GM12878 (cell line): ENCODE data around the gene INSIG1.

ENCODE experiments used
- CTCF ChIP-seq, 3 experiments: IDR thresholded peaks in 2 of 3; conservative IDR thresholded peaks in 1 of 3; 2 replicates each; pipeline ENCODE4 v1.5.1; 2011; ENCODE audit warnings: low read depth in 3 of 3, low read length in 3 of 3, mild to moderate bottlenecking in 3 of 3, control low read depth in 2 of 3, moderate library complexity in 2 of 3, inconsistent platforms in 1 of 3, mixed read lengths in 1 of 3; ENCODE audit not compliant: control insufficient read depth in 2 of 3, insufficient read depth in 1 of 3; ENCODE audit errors: extremely low read depth in 1 of 3
- HDAC2 ChIP-seq: fragments of 200-600 bp; sonication (generic); IDR thresholded peaks from 2 replicates; pipeline ENCODE4 v1.6.1; 2017
- MXI1 ChIP-seq: fragments of 150-350 bp; IDR thresholded peaks from 2 replicates; pipeline ENCODE4 v1.6.1; 2011; ENCODE audit warnings: low read depth, mild to moderate bottlenecking, inconsistent platforms, low read length, improper control_type of control experiment
- NFYA ChIP-seq: IDR thresholded peaks from 2 replicates; pipeline ENCODE4 v1.6.1; 2011; ENCODE audit warnings: low read depth, mild to moderate bottlenecking, low read length, improper control_type of control experiment, borderline replicate concordance
- POLR2A ChIP-seq: IDR thresholded peaks from 2 replicates; pipeline ENCODE4 v1.6.1; 2011; ENCODE audit warnings: low read depth, mild to moderate bottlenecking, low read length
- POLR2AphosphoS5 ChIP-seq: IDR thresholded peaks from 2 replicates; pipeline ENCODE4 v1.6.1; 2011; ENCODE audit warnings: mild to moderate bottlenecking, low read length, inconsistent platforms
- SIX5 ChIP-seq: IDR thresholded peaks from 2 replicates; pipeline ENCODE4 v1.6.1; 2011; ENCODE audit warnings: mild to moderate bottlenecking, low read depth, low read length, moderate library complexity; ENCODE audit not compliant: severe bottlenecking
- SP1 ChIP-seq: IDR thresholded peaks from one replicate; pipeline ENCODE4 v1.6.1; 2011; ENCODE audit warnings: low read depth, low read length
- USF1 ChIP-seq: IDR thresholded peaks from 2 replicates; pipeline ENCODE4 v1.6.1; 2011; ENCODE audit warnings: borderline replicate concordance, low read depth, mild to moderate bottlenecking, moderate library complexity, mixed read lengths, low read length; ENCODE audit not compliant: insufficient read depth; ENCODE audit errors: extremely low read length
- ZNF592 ChIP-seq: fragments of 450-650 bp; IDR thresholded peaks from 2 replicates; pipeline ENCODE4 v1.6.1; 2017; ENCODE audit warnings: mild to moderate bottlenecking, moderate library complexity
- TF ChIP-seq, protein P1 (sequence below): IDR thresholded peaks from 2 replicates; pipeline ENCODE4 v1.6.1; 2012; ENCODE audit warnings: low read depth, low read length, improper control_type of control experiment
- TF ChIP-seq, protein P2 (sequence below): IDR thresholded peaks from 2 replicates; pipeline ENCODE4 v1.6.1; 2012; ENCODE audit warnings: mild to moderate bottlenecking, low read depth, low read length

- no peak for TF ChIP-seq SIX5
- TF ChIP-seq POLR2A, result no peak
- TF ChIP-seq MXI1, result no peak
- TF ChIP-seq, protein P1, sequence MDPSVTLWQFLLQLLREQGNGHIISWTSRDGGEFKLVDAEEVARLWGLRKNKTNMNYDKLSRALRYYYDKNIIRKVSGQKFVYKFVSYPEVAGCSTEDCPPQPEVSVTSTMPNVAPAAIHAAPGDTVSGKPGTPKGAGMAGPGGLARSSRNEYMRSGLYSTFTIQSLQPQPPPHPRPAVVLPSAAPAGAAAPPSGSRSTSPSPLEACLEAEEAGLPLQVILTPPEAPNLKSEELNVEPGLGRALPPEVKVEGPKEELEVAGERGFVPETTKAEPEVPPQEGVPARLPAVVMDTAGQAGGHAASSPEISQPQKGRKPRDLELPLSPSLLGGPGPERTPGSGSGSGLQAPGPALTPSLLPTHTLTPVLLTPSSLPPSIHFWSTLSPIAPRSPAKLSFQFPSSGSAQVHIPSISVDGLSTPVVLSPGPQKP, result no peak
- TF ChIP-seq HDAC2, result no peak
- TF ChIP-seq USF1, result no peak
- no peak for TF ChIP-seq CTCF (IDR thresholded peaks at IDR 0.05 in 2 of 3, conservative IDR thresholded peaks at IDR 0.05 in 1 of 3; ENCODE audit: control insufficient read depth in 2 of 3, extremely low read depth in 1 of 3, insufficient read depth in 1 of 3, low read depth in 3 of 3, low read length in 3 of 3)
- TF ChIP-seq NFYA, result no peak
- TF ChIP-seq POLR2AphosphoS5, result no peak
- no peak for TF ChIP-seq ZNF592
- TF ChIP-seq, protein P2, sequence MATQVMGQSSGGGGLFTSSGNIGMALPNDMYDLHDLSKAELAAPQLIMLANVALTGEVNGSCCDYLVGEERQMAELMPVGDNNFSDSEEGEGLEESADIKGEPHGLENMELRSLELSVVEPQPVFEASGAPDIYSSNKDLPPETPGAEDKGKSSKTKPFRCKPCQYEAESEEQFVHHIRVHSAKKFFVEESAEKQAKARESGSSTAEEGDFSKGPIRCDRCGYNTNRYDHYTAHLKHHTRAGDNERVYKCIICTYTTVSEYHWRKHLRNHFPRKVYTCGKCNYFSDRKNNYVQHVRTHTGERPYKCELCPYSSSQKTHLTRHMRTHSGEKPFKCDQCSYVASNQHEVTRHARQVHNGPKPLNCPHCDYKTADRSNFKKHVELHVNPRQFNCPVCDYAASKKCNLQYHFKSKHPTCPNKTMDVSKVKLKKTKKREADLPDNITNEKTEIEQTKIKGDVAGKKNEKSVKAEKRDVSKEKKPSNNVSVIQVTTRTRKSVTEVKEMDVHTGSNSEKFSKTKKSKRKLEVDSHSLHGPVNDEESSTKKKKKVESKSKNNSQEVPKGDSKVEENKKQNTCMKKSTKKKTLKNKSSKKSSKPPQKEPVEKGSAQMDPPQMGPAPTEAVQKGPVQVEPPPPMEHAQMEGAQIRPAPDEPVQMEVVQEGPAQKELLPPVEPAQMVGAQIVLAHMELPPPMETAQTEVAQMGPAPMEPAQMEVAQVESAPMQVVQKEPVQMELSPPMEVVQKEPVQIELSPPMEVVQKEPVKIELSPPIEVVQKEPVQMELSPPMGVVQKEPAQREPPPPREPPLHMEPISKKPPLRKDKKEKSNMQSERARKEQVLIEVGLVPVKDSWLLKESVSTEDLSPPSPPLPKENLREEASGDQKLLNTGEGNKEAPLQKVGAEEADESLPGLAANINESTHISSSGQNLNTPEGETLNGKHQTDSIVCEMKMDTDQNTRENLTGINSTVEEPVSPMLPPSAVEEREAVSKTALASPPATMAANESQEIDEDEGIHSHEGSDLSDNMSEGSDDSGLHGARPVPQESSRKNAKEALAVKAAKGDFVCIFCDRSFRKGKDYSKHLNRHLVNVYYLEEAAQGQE, result no peak
- no peak for TF ChIP-seq SP1
Measured at GRCh38 chr7:155351120-155351870, 53.6 kb downstream of the INSIG1 start.
